ENCODE measurements around the gene PIK3C2B. TPM values are rescaled to one million over a fixed set of nuclear protein-coding genes. Genes with fewer than 3 reads are reported as not detected.

PIK3C2B gene
- total and polyA plus RNA-seq, 9 donors: 22.0 to 37.1 (median 31.7) TPM

GRCh38 chr1:204468766-204469302 lies 25.8 kb downstream of the PIK3C2B start:
- H3K27me3 ChIP-seq (ENCODE audit: control insufficient read depth, insufficient read depth, low read length): no peaks in the 10 kb centered on the region
- H3K9me3 ChIP-seq (replicated peaks; ENCODE audit: control insufficient read depth, low read depth, low read length): no peaks in the 10 kb centered on the region
- H3K4me3 ChIP-seq (ENCODE audit: low read length): no peak overlapping the region
- WGBS (ENCODE audit: insufficient coverage): 90% methylated on average over 14 of the region's 18 CpGs
- peaks cover 33% of the 10 kb centered on the region for H3K36me3 ChIP-seq (ENCODE audit: control insufficient read depth, insufficient read depth, low read length)
- no peak for DNase-seq
- peaks cover 56% of the 10 kb centered on the region for H3K4me1 ChIP-seq (ENCODE audit: control insufficient read depth, insufficient read depth, low read length)
- no peak overlapping the region for H3K27ac ChIP-seq (ENCODE audit: low read length)

GRCh38 chr1:204468206-204468605 lies 26.4 kb downstream of the PIK3C2B start:
- no peak for DNase-seq
- Histone ChIP-seq H3K4me1 (ENCODE audit: control insufficient read depth, insufficient read depth, low read length) (peaks cover 61% of the 10 kb centered on the region), H3K27ac (ENCODE audit: low read length) (no peak overlapping the region), H3K27me3 (ENCODE audit: control insufficient read depth, insufficient read depth, low read length) (no peaks in the 10 kb centered on the region), H3K36me3 (ENCODE audit: control insufficient read depth, insufficient read depth, low read length) (peaks cover 34% of the 10 kb centered on the region), H3K9me3 (replicated peaks; ENCODE audit: control insufficient read depth, low read depth, low read length) (no peaks in the 10 kb centered on the region), H3K4me3 (ENCODE audit: low read length) (no peak overlapping the region)
- 91% methylated on average over 1 of the region's 10 CpGs for WGBS (ENCODE audit: insufficient coverage)

GRCh38 chr1:204466416-204467405 lies 27.9 kb downstream of the PIK3C2B start:
- peak; percentile 51 for DNase-seq
- H3K36me3 ChIP-seq (ENCODE audit: control insufficient read depth, insufficient read depth, low read length): peaks cover 41% of the 10 kb centered on the region
- H3K4me3 ChIP-seq (ENCODE audit: low read length): peak overlapping the region; percentile 0
- peaks cover 75% of the 10 kb centered on the region for H3K4me1 ChIP-seq (ENCODE audit: control insufficient read depth, insufficient read depth, low read length)
- no peaks in the 10 kb centered on the region for H3K27me3 ChIP-seq (ENCODE audit: control insufficient read depth, insufficient read depth, low read length)
- peak overlapping the region; percentile 93 for H3K27ac ChIP-seq (ENCODE audit: low read length)
- no peaks in the 10 kb centered on the region for H3K9me3 ChIP-seq (replicated peaks; ENCODE audit: control insufficient read depth, low read depth, low read length)
- 86% methylated on average over 9 of the region's 17 CpGs for WGBS (ENCODE audit: insufficient coverage)

- H3K27ac ChIP-seq (ENCODE audit: low read length): peak overlapping the region; percentile 93
- DNase-seq: peak; percentile 82
- no peak overlapping the region for H3K4me3 ChIP-seq (ENCODE audit: low read length)
Measured at GRCh38 chr1:204465546-204466415, 28.8 kb downstream of the PIK3C2B start.

GRCh38 chr1:204464701-204465100 lies 29.9 kb downstream of the PIK3C2B start:
- peak overlapping the region; percentile 86 for H3K27ac ChIP-seq (ENCODE audit: low read length)
- no peaks in the 10 kb centered on the region for H3K27me3 ChIP-seq (ENCODE audit: control insufficient read depth, insufficient read depth, low read length)
- H3K4me3 ChIP-seq (ENCODE audit: low read length): no peak overlapping the region
- no CpG with 5 or more reads among the region's 1 CpG for WGBS (ENCODE audit: insufficient coverage)
- no peaks in the 10 kb centered on the region for H3K9me3 ChIP-seq (replicated peaks; ENCODE audit: control insufficient read depth, low read depth, low read length)
- H3K4me1 ChIP-seq (ENCODE audit: control insufficient read depth, insufficient read depth, low read length): peaks cover 88% of the 10 kb centered on the region
- DNase-seq: no peak
- H3K36me3 ChIP-seq (ENCODE audit: control insufficient read depth, insufficient read depth, low read length): peaks cover 58% of the 10 kb centered on the region

More at GRCh38 chr1:204465546-204466415, 28.8 kb downstream of the PIK3C2B start:
- 65% methylated on average over 6 of the region's 17 CpGs for WGBS (ENCODE audit: insufficient coverage)
- Histone ChIP-seq H3K9me3 (replicated peaks; ENCODE audit: control insufficient read depth, low read depth, low read length) (no peaks in the 10 kb centered on the region), H3K27me3 (ENCODE audit: control insufficient read depth, insufficient read depth, low read length) (no peaks in the 10 kb centered on the region), H3K4me1 (ENCODE audit: control insufficient read depth, insufficient read depth, low read length) (peaks cover 84% of the 10 kb centered on the region), H3K36me3 (ENCODE audit: control insufficient read depth, insufficient read depth, low read length) (peaks cover 47% of the 10 kb centered on the region)

GRCh38 chr1:204464187-204464631 lies 30.4 kb downstream of the PIK3C2B start:
- WGBS (ENCODE audit: insufficient coverage): 100% methylated on average over 1 of the region's 3 CpGs
- peaks cover 87% of the 10 kb centered on the region for H3K4me1 ChIP-seq (ENCODE audit: control insufficient read depth, insufficient read depth, low read length)
- H3K9me3 ChIP-seq (replicated peaks; ENCODE audit: control insufficient read depth, low read depth, low read length): no peaks in the 10 kb centered on the region
- H3K27me3 ChIP-seq (ENCODE audit: control insufficient read depth, insufficient read depth, low read length): no peaks in the 10 kb centered on the region
- peak overlapping the region; percentile 86 for H3K27ac ChIP-seq (ENCODE audit: low read length)
- H3K36me3 ChIP-seq (ENCODE audit: control insufficient read depth, insufficient read depth, low read length): peaks cover 58% of the 10 kb centered on the region
- H3K4me3 ChIP-seq (ENCODE audit: low read length): no peak overlapping the region
- DNase-seq: no peak

- Histone ChIP-seq H3K36me3 (ENCODE audit: control insufficient read depth, insufficient read depth, low read length) (peaks cover 57% of the 10 kb centered on the region), H3K27ac (ENCODE audit: low read length) (peak overlapping the region; percentile 86), H3K4me1 (ENCODE audit: control insufficient read depth, insufficient read depth, low read length) (peaks cover 79% of the 10 kb centered on the region), H3K27me3 (ENCODE audit: control insufficient read depth, insufficient read depth, low read length) (no peaks in the 10 kb centered on the region), H3K4me3 (ENCODE audit: low read length) (no peak overlapping the region), H3K9me3 (replicated peaks; ENCODE audit: control insufficient read depth, low read depth, low read length) (no peaks in the 10 kb centered on the region)
- DNase-seq: peak; percentile 92
- 43% methylated on average over 5 of the region's 10 CpGs for WGBS (ENCODE audit: insufficient coverage)
Measured at GRCh38 chr1:204463125-204464060, 31.2 kb downstream of the PIK3C2B start.

GRCh38 chr1:204462229-204462561 lies 32.4 kb downstream of the PIK3C2B start:
- H3K4me1 ChIP-seq (ENCODE audit: control insufficient read depth, insufficient read depth, low read length): peaks cover 80% of the 10 kb centered on the region
- peaks cover 62% of the 10 kb centered on the region for H3K36me3 ChIP-seq (ENCODE audit: control insufficient read depth, insufficient read depth, low read length)
- H3K9me3 ChIP-seq (replicated peaks; ENCODE audit: control insufficient read depth, low read depth, low read length): no peaks in the 10 kb centered on the region
- H3K27ac ChIP-seq (ENCODE audit: low read length): peak overlapping the region; percentile 56
- H3K4me3 ChIP-seq (ENCODE audit: low read length): no peak overlapping the region
- H3K27me3 ChIP-seq (ENCODE audit: control insufficient read depth, insufficient read depth, low read length): no peaks in the 10 kb centered on the region
- WGBS (ENCODE audit: insufficient coverage): 94% methylated on average over 2 of the region's 4 CpGs
- DNase-seq: no peak
